Vagina (tissue), 2 donors: ENCODE data around the gene NEU4. TPM values are rescaled to one million over a fixed set of nuclear protein-coding genes. Genes with fewer than 3 reads are reported as not detected.

Experiments used
- DNase-seq, 2 donors: peaks; one replicate each; pipeline ENCODE4 v3.0.0-alpha.2; 2017; ENCODE audit errors: extremely low spot score in 2 of 2
- H3K27ac ChIP-seq: fragments of 200-600 bp; sonication (generic); one replicate; pipeline ENCODE4 v1.5.1; 2019
- H3K27me3 ChIP-seq: fragments of 200-600 bp; sonication (generic); one replicate; pipeline ENCODE4 v1.5.1; 2019
- H3K36me3 ChIP-seq, 2 donors: fragments of 200-600 bp; sonication (generic); one replicate each; pipeline ENCODE4 v1.5.1; 2017 to 2019
- H3K4me1 ChIP-seq: fragments of 200-600 bp; sonication (generic); one replicate; pipeline ENCODE4 v1.5.1; 2019
- H3K4me3 ChIP-seq, 2 donors: fragments of 200-600 bp; sonication (generic); 1 replicate in 1 of 2; 2 replicates in 1 of 2; pipeline ENCODE4 v1.5.1; 2016 to 2019
- H3K9me3 ChIP-seq: fragments of 200-600 bp; sonication (generic); one replicate; pipeline ENCODE4 v1.5.1; 2019
- POLR2A ChIP-seq, 2 donors: fragments of 450-650 bp; IDR thresholded peaks; one replicate each; pipeline ENCODE4 v1.6.1; 2017; ENCODE audit warnings: antibody characterized with exemption in 2 of 2, mild to moderate bottlenecking in 2 of 2, moderate library complexity in 2 of 2
- POLR2AphosphoS5 ChIP-seq, 2 donors: sonication (generic); formaldehyde crosslinking; IDR thresholded peaks; one replicate each; pipeline ENCODE4 v1.9.0; 2017; ENCODE audit warnings: antibody characterized with exemption in 2 of 2, mild to moderate bottlenecking in 2 of 2, low read depth in 1 of 2; ENCODE audit not compliant: insufficient read depth in 1 of 2
- intact Hi-C: fragments of 100-400 bp; cut with DNase I; formaldehyde crosslinking; loops from one replicate; pipeline ENCODE4 v1.15.1; 2023
- total RNA-seq: library from RNA; depleted of rRNA; stranded (reverse); fragments of >200 nt; gene quantifications from one replicate; pipeline ENCODE4 v1.2.3, GENCODE V29; 2016
- TF ChIP-seq, protein P1 (sequence below), 3 experiments: fragments of 450-650 bp in 2 of 3; fragments of 200-600 bp in 1 of 3; sonication (generic) in 1 of 3; IDR thresholded peaks; one replicate each; pipeline ENCODE4 v1.5.1; 2017 to 2019; ENCODE audit warnings: antibody characterized with exemption in 3 of 3, mild to moderate bottlenecking in 2 of 3, moderate library complexity in 2 of 3

NEU4 gene
- total RNA-seq, 1 donor from 2014 or later, result not detected

DNA sequence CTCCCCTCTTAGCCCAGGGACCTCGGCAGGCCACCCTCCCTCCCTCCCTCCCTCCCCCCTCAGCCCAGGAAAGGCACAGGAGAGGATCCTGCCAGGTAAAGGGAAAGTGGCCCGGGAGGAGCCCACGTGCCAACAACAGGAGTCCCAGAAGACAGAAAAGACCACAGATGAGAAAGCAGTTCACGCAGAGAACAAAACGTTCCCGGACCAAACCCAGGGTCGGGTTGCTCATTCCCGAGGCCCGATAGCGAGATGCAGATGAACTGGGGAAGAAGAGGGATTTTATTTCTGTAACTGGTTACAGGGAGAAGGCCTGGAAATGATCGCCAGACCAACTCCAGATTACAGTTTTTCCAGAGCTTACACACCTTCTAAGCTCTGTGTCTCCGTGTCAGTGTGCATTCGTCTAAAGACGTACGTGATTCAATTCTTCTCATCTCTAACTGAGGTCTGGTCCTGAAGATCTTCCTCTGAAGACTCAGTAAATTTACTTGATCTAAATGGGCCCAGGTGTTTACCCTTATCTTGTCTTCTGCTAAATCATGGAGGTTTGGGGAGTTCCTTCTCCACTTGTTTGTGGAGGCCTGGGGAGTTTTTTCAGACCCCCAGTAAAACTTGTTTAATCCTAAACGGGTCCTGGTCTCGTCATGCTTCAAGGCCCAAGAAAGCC, 807 bp upstream of the NEU4 start:
- no peak overlapping the region for H3K27ac ChIP-seq
- H3K27me3 ChIP-seq, result no peaks in the 10 kb centered on the region
- TF ChIP-seq POLR2A (IDR thresholded peaks at IDR 0.05) (no peak), POLR2AphosphoS5 (IDR thresholded peaks at IDR 0.05; ENCODE audit: insufficient read depth in 1 of 2, low read depth in 1 of 2) (no peak)
- TF ChIP-seq, protein P1, sequence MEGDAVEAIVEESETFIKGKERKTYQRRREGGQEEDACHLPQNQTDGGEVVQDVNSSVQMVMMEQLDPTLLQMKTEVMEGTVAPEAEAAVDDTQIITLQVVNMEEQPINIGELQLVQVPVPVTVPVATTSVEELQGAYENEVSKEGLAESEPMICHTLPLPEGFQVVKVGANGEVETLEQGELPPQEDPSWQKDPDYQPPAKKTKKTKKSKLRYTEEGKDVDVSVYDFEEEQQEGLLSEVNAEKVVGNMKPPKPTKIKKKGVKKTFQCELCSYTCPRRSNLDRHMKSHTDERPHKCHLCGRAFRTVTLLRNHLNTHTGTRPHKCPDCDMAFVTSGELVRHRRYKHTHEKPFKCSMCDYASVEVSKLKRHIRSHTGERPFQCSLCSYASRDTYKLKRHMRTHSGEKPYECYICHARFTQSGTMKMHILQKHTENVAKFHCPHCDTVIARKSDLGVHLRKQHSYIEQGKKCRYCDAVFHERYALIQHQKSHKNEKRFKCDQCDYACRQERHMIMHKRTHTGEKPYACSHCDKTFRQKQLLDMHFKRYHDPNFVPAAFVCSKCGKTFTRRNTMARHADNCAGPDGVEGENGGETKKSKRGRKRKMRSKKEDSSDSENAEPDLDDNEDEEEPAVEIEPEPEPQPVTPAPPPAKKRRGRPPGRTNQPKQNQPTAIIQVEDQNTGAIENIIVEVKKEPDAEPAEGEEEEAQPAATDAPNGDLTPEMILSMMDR (IDR thresholded peaks at IDR 0.05), result no peak
- intact Hi-C loops, result no loop called here
- no peak overlapping the region for H3K4me3 ChIP-seq
- no peak for DNase-seq
- H3K36me3 ChIP-seq, result no peaks in the 10 kb centered on the region
- H3K9me3 ChIP-seq, result no peaks in the 10 kb centered on the region
- peaks cover 14% of the 10 kb centered on the region for H3K4me1 ChIP-seq

DNA sequence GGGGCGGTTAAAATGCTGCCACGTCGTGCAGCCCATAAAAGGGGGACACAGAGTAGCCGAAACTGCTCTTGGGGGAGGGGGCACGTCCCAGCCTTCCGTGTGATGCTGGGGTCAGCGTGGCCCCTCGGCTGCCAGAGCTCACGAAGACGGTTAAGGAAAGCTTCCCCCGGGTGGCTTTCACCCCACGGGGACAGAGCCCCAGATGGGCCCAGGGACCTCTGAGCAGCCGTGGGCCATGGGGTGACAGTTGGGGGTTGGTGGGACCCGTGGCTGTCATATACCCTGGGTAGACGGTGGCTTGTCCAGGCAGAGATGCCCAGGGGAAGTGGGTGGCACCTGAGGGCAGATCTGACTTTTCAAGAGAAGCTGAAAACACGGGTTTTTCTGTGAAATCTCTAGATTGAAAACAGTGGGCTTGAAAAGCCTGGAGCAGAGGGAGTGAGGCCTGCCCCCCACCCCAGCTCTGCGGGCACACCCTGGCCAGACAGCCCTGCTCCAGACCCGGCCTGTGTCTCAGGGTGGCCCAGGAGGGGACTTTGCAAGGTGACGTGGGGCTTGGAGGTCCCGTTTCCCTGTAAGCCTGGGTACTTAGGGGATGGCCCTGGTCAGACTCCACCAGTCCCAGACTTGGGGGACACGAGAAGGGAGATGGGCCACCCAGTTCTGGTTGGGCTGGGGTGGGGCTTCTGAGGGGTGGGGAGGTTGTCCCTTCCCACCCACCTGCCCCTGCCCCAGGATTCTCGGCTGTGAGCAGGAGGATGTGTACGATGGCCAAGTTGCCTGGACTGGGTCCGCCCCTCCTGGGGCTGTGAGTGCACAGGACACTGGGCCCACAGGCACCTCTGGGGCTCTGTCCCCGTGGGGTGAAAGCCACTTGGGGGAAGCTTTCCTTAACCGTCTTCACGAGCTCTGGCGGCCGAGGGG, 652 bp downstream of the NEU4 start:
- H3K4me1 ChIP-seq, result peaks cover 3% of the 10 kb centered on the region
- no peaks in the 10 kb centered on the region for H3K27me3 ChIP-seq
- TF ChIP-seq, protein P1 (IDR thresholded peaks at IDR 0.05), result no peak
- TF ChIP-seq POLR2AphosphoS5 (IDR thresholded peaks at IDR 0.05; ENCODE audit: insufficient read depth in 1 of 2, low read depth in 1 of 2), result no peak
- no peak for TF ChIP-seq POLR2A (IDR thresholded peaks at IDR 0.05)
- intact Hi-C loops, result no loop called here
- no peaks in the 10 kb centered on the region for H3K36me3 ChIP-seq
- H3K4me3 ChIP-seq, result no peak overlapping the region
- peak; percentile 79 to 93 for DNase-seq
- no peak overlapping the region for H3K27ac ChIP-seq
- no peaks in the 10 kb centered on the region for H3K9me3 ChIP-seq

DNA sequence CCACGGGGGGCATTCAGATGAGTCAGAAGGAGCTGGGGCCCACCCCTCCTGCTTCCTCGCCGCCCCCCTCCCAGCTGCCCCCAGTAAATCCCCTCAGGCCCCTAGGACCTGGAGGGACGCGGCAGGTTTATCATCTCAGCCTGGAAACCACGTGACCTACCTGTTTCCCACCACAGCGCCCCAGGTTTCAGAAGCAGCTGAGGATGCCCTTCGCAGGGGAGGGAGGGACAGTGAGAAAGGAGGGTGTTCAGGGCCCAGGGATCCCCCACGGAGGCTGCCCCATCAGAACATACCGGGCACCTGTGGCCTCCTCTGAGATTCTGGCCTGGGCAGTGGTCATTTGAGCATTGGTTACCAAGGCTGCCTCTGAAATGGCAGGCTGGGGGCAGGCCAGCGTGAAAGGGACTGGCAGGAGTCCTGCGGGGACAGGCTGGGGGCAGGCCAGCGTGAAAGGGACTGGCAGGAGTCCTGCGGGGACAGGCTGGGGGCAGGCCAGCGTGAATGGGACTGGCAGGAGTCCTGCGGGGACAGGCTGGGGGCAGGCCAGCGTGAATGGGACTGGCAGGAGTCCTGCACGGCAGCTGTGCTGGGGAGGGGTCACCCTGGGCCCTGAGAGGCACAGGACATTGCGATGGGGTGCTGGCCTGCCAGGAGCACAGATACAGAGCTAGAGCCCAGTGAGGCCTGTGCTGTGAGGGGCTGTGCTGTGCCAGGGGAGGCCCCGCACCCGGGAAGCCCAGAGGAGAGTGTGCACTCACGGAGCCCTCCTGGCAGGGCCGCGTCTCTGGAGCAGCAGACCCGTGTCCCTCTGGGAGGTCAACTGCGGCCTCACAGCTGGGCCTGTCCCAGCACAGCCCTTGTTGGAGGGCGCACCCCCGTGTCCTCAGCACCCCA, 1.6 kb downstream of the NEU4 start:
- H3K4me3 ChIP-seq, result no peak overlapping the region
- no peak for DNase-seq
- H3K4me1 ChIP-seq, result no peaks in the 10 kb centered on the region
- TF ChIP-seq POLR2A (IDR thresholded peaks at IDR 0.05), result no peak
- no peak for TF ChIP-seq POLR2AphosphoS5 (IDR thresholded peaks at IDR 0.05; ENCODE audit: insufficient read depth in 1 of 2, low read depth in 1 of 2)
- TF ChIP-seq, protein P1 (IDR thresholded peaks at IDR 0.05), result no peak
- H3K9me3 ChIP-seq, result no peaks in the 10 kb centered on the region
- intact Hi-C loops, result no loop called here
- H3K27ac ChIP-seq, result no peak overlapping the region
- no peaks in the 10 kb centered on the region for H3K36me3 ChIP-seq
- no peaks in the 10 kb centered on the region for H3K27me3 ChIP-seq

DNA sequence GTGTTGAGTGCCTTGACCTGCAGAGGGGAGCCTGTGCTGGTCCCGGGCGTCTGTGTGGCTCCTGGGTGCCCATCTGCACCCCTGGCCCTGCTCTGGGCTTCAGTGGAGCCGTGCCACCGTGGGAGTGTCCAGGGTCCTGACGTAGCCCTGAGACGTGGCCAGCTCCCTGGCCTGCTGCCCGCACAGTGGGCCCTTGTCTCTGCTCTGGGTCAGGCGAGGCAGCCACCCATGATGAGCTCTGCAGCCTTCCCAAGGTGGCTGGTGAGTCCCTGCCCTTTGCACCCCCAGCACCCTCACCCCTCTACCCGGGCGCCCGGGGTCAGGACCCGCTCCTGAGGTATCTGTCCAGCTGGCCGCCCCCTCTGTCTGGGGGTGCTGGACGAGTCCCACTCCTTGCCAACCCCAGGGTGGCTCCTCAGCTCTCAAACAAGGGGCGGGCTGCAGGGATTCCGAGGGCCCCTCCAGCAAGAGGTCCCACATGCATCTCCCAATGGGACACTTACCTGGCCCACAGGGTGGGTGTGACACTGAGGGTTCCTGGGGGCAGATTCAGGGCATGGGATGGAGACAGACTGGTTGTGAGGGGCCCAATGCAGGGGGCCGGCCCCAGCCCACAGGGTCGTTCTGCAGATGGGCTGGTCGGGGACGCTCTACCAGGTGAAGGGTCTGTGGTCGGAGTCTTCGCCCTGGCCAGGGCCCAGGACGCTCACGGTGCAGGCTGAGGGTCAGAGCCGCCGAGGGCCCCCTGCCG, 2.4 kb downstream of the NEU4 start:
- Histone ChIP-seq H3K36me3 (no peaks in the 10 kb centered on the region), H3K4me1 (no peaks in the 10 kb centered on the region), H3K27ac (no peak overlapping the region), H3K9me3 (no peaks in the 10 kb centered on the region), H3K4me3 (no peak overlapping the region), H3K27me3 (no peaks in the 10 kb centered on the region)
- no peak for TF ChIP-seq POLR2AphosphoS5 (IDR thresholded peaks at IDR 0.05; ENCODE audit: insufficient read depth in 1 of 2, low read depth in 1 of 2)
- TF ChIP-seq, protein P1 (IDR thresholded peaks at IDR 0.05), result no peak
- TF ChIP-seq POLR2A (IDR thresholded peaks at IDR 0.05), result no peak
- peak; percentile 71 to 85 for DNase-seq
- intact Hi-C loops, result no loop called here
